HT-29 (cell line): Measurements from ENCODE around the gene DDN. TPM values are rescaled to one million over a fixed set of nuclear protein-coding genes. Genes with fewer than 3 reads are reported as not detected.
A peak's percentile ranks its signal among the peaks of the same experiment; 100 is the strongest.

Experiments
- DNase-seq: peaks from one replicate; pipeline ENCODE4 v3.0.0-alpha.2; 2015; ENCODE audit warnings: low spot score
- small RNA-seq: library from RNA; depleted of rRNA; stranded (forward); fragments of <200 nt; gene quantifications from one replicate; pipeline ENCODE3, GENCODE V24; 2014
- total RNA-seq: library from RNA; depleted of rRNA; stranded (reverse); fragments of >200 nt; shearing (Covaris generic); gene quantifications from 2 replicates; pipeline ENCODE4 v1.2.3, GENCODE V29; 2014; rRNA removed

Gene DDN
- total RNA-seq, 1 experiment from 2014 or later: 0.66 TPM

- no peak for DNase-seq
Observed at GRCh38 chr12:48967991-48968390, 31.2 kb downstream of the DDN start.

- DNase-seq: no peak
Observed at GRCh38 chr12:48966177-48966895, 32.8 kb downstream of the DDN start.

DNA sequence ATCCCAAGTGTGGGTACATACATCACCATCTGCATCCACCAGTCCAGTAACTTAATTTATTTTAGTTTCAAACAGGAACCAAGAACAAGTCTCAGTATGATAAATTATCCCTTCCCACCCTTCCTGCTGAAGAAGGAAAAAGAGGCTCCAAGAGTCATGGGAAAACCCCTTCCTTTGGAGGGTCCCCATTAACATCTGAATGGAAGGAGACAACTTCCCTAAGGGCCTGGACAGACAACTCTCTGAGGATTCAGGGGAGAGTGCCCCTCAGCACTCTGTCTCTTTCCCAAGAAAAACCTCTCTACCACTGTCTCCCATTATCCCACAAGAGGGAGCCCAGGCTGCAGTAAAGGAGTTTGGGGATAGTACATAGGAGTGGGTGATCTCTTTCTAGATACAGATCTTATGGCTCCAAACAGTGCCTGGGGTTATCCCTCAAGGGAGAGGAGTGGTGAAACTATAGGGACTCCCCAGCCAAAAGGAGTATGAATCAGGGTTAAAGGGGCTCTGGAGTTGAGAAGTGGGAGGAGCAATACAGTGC is 33.8 kb downstream of the DDN start:
- DNase-seq: peak; percentile 30

GRCh38 chr12:48961801-48962200 is 37.4 kb downstream of the DDN start:
- no peak for DNase-seq

DNA sequence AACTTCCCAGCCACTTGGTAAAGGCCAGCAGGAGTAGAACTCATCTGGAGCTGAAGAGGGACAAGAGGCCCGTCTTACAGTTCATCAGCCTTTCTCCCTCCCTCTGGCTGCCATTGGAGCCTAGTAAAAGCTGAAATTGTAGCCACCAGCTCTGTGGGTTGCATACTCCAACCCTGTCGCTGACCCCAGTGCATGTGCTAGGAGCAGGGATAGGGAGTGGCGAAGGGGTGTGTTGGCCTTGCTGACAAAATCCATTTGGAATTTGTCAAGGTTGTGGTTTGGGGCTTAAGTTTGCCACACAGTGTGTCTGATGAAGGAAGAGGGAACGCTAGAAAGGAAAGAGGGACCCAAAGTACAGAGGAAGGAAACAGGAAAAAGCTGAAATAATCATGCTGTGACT is 37.8 kb downstream of the DDN start:
- no peak for DNase-seq

DNA sequence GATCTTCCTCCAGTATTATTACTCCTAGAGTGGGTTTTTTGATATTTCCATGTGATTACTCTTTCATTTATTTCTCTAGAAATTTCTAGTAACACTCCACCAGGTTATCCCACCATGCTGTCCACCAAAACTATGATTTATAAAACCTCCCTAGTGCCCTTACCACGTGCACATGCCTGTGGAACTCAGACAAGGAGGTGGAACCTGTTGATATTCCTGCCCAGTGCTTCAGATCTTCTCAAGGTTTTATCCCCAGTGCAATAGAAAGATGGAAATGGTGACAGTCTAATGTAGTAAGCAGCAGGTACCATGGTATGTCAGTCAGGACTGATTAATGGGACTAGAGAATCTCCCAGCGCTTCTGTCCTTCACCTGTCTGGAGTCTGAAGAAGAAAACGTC is 38.3 kb downstream of the DDN start:
- no peak for DNase-seq

GRCh38 chr12:48958049-48958388 is 41.2 kb downstream of the DDN start:
- DNase-seq: no peak

DNA sequence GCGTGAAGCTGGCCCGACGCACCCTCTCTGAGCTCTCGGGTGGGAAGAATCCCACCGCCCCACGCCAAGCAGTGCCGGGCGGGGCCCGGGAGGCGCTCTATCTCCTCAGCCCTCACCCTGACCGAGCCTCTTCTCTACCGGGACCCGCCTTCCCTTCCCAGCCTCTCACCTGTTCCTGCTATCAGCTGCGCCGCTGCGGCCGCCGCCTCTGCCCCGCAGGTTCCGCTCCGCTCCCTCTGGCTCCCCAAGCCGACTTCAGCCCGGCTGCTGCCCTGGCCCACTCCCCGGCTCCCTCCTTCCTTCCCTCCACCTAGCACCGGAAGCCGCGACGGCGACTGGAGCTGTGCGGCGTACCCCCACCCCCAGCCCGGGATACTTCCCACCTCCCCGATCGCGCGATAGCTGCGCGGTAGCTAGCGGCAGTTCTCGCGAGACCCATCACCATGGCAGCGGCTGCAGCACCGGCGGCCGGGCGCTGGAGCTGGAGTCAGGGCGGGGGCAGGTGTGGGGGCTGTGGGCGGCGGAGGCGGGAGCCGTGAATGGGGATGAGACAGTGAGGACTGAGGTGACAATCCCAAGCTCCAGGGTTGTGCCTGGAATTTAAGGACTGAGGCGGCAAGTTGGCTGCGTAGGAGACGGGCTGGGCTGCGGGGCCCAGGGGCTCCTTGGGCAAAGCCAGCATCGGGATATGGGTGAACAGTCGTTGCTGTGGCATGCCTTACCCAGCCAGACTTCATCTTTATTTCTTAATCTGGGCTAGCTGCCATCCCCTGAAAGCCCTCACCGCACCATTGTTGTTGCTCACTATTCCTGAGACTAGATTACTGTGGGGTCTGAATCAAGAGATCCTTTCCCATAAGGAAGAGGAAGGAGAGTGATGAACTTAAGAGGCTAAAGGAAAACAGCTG is 41.8 kb downstream of the DDN start, which contains the start of gene ARF3:
Gene ARF3 (minus strand): TSS at position 347 of the 908 bp plus-strand sequence. CDS start 16,392 bp downstream, outside the sequence.
- peak; percentile 95 for DNase-seq

DNA sequence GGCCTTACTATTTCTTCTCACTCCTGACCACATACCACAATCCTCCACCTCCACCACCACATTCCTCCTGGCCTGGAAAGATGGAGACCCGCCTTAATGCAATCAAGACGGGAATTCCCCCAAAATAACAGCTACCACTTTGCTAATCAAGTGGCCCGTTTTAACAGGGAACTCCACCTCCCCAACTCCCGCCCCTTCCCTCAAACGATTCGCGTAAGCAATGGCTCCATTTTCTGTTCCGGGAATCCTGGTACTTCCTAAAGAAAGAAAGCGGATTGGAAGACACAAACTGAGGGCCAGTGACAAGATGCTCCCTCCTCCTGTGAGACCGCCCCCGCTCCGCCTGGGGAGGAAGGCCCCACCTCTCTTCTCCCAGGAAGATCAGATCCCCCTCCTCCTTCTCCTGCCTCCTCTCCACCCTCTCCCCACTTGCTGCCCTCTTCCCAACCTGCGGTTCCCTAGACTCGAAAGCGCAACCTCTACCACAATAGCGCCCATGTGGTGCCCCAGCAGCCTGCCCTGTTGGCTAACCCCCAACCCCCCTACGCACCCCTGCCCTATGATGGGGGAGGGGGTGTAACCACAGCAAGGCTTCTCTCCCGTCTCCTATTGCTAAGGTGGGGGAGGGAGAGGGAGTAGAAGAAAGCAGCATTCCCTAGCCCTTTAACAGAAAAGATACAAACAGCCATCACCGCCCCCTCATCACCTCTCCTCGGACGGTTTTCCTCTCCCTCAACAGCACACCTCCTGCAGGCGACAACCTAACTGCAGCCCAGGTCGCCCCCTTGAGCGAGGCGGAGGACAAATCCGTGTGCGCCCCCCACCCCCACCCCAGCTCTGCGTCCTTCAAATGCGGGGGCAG is 42.7 kb downstream of the DDN start:
- DNase-seq: peak; percentile 87

DNA sequence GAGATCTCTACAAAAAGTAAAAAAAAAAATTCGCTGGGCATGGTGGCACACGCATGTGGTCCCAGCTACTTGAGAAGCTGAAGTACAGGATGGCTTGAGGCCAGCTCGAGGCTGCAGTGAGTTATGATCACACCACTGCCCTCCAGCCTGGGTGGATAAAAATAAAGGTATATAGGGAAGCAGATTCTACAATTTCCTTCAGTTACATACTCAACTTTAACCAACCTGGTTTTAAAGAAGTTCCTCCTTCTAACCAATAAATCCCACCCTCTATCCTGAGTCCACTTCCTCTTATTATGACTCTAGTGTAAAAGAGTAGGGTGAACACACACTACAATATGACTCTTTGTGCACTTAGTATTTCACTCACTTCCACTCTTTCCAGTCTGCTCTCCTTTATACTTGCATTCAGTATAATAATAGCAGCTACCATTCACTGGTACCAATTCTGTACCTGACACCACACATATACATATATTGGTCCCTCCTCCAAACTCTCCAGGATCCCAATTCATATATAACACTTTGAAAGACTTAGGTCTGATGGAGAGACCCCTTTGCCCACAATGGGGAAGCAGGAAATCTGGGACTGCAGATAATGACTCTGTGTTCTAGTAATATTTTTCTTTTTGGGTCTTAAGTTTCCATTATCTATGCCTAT is 44.2 kb downstream of the DDN start:
- DNase-seq: no peak

DNA sequence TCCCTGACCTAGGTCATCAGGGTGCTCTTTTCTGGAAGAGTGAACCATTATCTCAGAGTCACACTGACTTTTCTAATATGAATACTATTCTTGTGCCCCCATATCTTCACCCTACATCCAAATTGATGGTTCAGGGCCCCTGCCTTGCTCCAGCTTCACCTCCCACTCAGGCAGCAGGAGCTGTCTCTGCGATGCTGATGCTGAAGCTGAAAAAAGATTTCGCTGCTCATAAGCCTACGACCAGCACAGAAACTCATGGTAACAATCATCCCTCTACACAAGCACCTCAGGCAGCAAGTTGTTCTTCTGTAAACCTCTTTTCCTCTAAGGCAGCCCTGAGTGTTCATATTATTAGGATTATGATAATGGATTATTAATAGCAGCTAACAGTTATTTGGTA is 45.1 kb downstream of the DDN start:
- DNase-seq: no peak

GRCh38 chr12:48952691-48953090 is 46.5 kb downstream of the DDN start:
- DNase-seq: no peak

DNA sequence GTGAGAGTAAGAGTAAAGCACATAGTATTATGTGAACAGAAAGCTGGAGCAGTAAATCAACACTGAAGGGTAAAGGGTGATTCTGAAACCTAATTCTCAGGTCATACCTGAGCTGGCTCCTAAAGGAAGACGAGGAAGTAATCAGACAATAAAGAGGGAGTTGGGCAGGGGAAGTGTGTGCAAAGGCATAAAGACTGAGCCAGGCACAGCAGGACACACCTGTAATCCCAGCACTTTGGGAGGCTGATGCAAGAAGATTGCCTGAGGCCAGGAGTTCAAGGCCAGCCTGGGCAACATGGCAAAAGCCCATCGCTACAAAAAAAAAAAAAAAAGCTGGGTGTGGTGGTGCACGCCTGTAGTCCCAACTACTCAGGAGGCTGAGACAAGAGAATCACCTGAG is 51.4 kb downstream of the DDN start:
- no peak for DNase-seq

- no peak for DNase-seq
Observed at GRCh38 chr12:48946943-48947342, 52.2 kb downstream of the DDN start.

DNA sequence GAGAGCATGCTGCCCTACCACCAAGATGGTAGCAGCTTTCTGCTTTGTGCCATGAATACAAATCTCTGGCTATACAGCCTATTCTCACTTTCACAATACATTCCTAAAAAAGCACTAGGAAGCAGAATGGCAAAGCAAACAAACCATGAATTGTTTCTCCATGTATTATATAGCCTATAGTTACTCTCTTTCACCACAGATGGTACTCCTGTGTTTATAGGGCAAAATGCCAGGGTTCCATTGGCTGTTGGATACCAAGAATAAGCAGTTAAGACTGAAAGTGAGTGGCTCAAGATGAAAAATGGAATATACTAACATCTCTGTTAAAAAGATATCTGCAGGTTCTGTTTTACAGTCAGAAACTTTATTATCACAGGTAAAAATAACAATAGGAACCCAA is 53.0 kb downstream of the DDN start:
- no peak for DNase-seq

Small RNA genes within 50 kb of the gene (small RNA-seq; reads per million reads assigned to genes)
- not detected for gene RNU6-940P

Other genes with a start within 250 kb of the DDN start
- 46.3 and 47.4 TPM in 2 replicates for gene ADCY6, start 210.3 kb downstream of the DDN start, total RNA-seq
- gene CACNB3, start 180.9 kb downstream of the DDN start, total RNA-seq: 19.8 and 22.4 TPM in 2 replicates
- 103 and 104 TPM in 2 replicates for gene DDX23, start 147.2 kb downstream of the DDN start, total RNA-seq
- 8.7 and 9.8 TPM in 2 replicates for gene RND1, start 133.5 kb downstream of the DDN start, total RNA-seq
- gene FKBP11, start 73.9 kb downstream of the DDN start, total RNA-seq: 16.5 and 19.1 TPM in 2 replicates
- 76.3 and 76.9 TPM in 2 replicates for gene ARF3, start 41.9 kb downstream of the DDN start, total RNA-seq
- gene WNT10B, start 27.6 kb downstream of the DDN start, total RNA-seq: 0.16 and 0.71 TPM in 2 replicates
- gene WNT1, start 21.1 kb downstream of the DDN start, total RNA-seq: not detected in 2 replicates
- 38.4 and 50.4 TPM in 2 replicates for gene PRKAG1, start 19.4 kb upstream of the DDN start, total RNA-seq
- gene KMT2D, start 61.4 kb upstream of the DDN start, total RNA-seq: 28.3 and 32.4 TPM in 2 replicates
- gene RHEBL1, start 70.6 kb upstream of the DDN start, total RNA-seq: 1.4 and 1.7 TPM in 2 replicates
- gene DHH, start 95.4 kb upstream of the DDN start, total RNA-seq: 0.28 TPM in 1 of 2 replicates, not detected in the other
- 16.1 and 24.6 TPM in 2 replicates for gene LMBR1L, start 111.5 kb upstream of the DDN start, total RNA-seq
- 2,713 and 2,908 TPM in 2 replicates for gene TUBA1B, start 132.0 kb upstream of the DDN start, total RNA-seq
- 6.1 and 7.3 TPM in 2 replicates for gene TUBA1A, start 189.7 kb upstream of the DDN start, total RNA-seq